ENCODE measurements around the gene SPTBN4. TPM values are rescaled to one million over a fixed set of nuclear protein-coding genes. Genes with fewer than 3 reads are reported as not detected.
"Not testable (repeated sequence)": the region's sequence is repeated elsewhere in the genome, so short reads cannot be mapped to it uniquely, and the experiment has no call there.

Gene SPTBN4
- total RNA-seq, 1 donor from 2014 or later: 0.89 TPM

GRCh38 chr19:40560092-40560507, 93.3 kb downstream of the SPTBN4 start:
- DNase-seq (ENCODE audit: low read depth): no peak

- DNase-seq (ENCODE audit: low read depth): no peak
These were observed 95.1 kb downstream of the SPTBN4 start for GRCh38 chr19:40561947-40562346.

GRCh38 chr19:40564535-40564934, 97.7 kb downstream of the SPTBN4 start:
- DNase-seq (ENCODE audit: low read depth): not testable (repeated sequence)

GRCh38 chr19:40565355-40565754, 98.6 kb downstream of the SPTBN4 start:
- no peak for DNase-seq (ENCODE audit: low read depth)

DNA sequence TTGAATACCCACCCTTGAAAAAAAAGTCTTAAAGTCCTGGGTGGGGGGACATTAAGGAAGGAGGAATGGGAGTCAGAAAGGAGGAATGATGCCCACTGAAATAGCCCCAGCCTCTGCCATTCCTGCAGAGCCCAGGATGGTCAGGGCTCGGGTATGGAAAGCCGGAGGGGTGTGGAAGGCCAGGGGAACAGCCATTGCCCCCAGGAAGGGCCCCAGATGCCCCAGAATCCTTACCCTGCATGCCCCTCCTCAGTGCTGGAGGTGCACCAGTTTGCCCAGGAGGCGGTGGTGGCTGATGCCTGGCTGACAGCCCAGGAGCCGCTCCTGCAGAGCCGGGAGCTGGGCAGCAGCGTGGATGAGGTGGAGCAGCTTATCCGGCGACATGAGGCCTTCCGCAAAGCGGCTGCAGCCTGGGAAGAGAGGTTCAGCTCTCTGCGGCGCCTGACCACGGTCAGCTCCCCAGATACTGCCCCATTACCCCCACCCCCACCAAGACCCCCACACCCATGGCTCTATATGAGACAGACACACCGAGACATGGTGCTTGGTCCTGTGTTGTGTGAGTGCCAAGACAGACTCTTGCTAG, 99.2 kb downstream of the SPTBN4 start:
- no peak for DNase-seq (ENCODE audit: low read depth)

- no peak for DNase-seq (ENCODE audit: low read depth)
These were observed 100.4 kb downstream of the SPTBN4 start for GRCh38 chr19:40567040-40567749.

DNA sequence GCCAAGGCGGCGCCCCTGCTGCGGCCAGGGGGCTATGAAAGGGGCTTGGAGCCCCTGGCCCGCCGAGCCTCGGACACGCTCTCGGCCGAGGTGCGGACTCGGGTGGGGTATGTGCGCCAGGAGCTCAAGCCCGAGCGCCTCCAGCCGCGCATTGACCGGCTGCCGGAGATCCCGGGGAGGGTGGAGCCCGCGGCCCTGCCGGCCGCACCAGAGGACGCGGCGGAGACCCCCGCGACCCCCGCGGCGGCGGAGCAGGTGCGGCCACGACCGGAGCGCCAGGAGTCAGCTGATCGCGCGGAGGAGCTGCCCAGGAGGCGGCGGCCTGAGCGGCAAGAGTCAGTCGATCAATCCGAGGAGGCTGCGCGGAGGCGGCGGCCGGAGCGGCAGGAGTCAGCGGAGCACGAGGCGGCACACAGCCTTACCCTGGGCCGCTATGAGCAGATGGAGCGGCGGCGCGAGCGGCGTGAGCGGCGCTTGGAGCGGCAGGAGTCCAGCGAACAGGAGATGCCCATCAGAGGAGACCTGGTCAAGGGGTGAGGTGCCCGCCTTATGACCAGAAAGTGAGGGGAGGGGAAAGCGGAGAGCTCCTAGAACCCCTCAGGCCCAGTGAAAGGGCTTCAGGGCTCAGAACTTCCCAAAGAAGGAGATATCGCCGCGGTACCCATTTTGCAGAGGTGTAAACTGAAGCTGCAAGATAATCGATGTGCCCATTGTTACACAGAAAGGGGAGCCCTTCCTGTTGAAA, 101.1 kb downstream of the SPTBN4 start:
- DNase-seq (ENCODE audit: low read depth): no peak

DNA sequence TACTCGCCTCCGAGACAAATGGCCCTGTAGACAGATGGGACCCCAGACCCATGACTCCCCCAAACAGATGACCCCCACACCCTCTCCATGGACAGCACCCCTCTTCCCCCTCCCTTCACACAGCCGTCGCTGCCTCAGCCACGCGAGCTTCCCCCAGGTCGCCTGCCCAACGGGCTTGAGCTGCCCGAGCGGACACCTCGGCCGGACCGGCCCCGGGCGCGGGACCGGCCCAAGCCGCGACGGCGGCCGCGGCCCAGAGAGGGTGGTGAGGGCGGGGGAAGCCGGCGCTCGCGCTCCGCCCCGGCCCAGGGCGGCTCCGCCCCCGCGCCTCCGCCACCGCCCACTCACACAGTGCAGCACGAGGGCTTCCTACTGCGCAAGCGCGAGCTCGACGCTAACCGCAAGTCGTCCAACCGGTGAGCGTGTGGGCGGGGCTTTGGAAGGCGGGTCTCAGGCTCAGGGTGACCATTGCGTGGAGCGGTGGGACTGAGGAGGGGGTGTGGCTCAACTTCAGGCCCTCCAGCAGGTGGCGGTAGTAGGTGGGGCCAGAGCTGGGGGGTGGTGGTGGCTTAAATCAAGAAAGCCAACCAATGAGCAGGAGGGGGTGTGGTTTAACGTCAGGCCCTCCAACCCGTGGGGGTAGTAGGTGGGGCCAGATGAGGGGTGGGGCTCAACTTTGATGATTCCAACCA, 103.7 kb downstream of the SPTBN4 start:
- peak; percentile 98 for DNase-seq (ENCODE audit: low read depth)

DNA sequence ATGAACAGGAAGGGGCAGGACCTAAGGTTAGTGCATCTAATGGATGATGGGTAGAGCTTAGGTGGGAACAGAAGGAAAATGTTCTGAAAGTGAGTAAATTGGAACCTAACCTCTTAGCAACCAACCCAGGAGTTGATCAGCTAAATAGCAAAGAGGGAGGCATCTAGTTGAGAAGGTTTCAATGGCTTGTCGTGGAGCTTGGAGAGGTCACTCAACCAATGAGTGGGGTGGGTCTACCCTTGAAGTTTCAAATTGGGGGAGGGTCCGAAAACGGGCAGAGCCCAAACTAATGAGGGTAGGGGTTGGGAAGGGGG, 104.2 kb downstream of the SPTBN4 start:
- no peak for DNase-seq (ENCODE audit: low read depth)

- no peak for DNase-seq (ENCODE audit: low read depth)
These were observed 105.2 kb downstream of the SPTBN4 start for GRCh38 chr19:40571831-40572495.

DNA sequence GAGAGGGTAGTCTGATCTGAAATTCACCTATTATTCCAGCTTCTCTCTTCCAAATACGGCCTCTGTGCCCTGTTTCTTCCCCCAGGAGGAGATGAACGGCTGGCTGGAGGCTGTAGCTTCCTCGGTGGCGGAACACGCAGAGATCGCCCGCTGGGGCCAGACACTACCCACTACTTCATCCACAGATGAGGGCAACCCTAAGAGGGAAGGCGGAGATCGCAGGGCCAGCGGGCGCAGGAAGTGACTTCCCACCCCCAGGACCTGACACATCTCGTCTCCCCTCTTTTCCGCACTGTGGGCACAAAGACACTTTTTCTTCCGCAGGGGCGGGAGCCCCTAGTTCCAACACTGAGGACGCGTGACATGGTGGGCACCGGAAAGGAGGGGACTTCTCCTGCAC, 108.5 kb downstream of the SPTBN4 start:
- DNase-seq (ENCODE audit: low read depth): no peak

DNA sequence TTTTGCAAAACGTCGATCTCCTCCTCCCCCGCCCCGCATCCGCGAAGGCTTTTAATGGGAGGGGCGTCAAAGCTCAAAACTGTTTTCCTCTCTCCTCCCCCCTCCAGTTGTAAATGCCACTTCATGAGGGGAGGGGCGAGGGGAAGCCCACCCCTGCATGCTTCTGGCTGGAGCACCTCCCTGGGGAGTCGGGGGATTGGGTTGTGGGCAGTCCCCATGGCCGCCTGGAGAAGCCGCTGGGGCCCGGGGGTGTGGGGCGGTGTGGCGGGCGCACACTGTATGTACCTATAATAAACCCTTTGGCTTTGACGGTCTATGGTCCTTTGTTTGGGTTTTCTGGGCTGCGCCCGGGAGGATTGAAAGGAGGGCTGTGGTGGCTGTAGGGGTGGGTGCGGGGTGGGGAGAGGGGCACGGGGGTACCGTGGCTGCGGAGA, 109.4 kb downstream of the SPTBN4 start:
- DNase-seq (ENCODE audit: low read depth): no peak

DNA sequence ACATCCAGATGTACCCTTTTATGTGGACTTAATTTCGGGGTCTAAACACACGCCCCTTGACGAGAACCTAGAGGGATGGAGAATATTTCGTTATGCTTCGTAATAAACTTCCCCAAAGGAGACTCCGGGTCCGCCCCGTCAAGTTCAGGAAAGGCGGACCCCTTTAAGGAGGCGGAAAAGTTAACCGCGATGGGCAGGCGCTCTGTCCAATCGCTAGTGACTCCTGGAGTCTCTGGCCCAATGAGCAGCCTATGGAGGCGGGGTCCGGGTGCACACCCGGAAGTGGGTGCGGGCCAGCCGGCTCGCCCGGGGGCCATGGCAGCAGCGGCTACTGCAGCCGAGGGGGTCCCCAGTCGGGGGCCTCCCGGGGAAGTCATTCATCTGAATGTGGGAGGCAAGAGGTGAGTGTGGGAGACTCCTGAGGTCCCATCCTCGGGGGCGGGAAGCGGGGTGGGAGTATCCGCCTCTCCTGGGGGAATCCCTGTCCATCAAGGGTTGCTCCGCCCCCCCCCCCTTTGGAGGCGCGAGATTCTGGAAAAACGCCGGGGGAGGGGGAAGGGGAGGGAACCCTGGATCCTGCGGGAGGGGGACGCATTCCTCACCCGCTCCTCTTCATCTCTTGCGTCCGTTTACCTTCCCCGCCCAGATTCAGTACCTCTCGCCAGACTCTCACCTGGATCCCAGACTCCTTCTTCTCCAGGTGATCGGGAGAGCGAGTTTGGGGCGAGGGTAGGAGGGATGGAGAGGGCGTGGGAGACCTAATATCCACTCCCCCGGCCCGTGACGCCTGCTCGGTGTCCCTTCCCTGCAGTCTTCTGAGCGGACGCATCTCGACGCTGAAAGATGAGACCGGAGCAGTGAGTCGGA, 110.0 kb downstream of the SPTBN4 start, which contains the start of gene SHKBP1:
Gene SHKBP1 (plus strand): TSS at position 289 of the 867 bp plus-strand sequence. CDS start 27 bp downstream, at position 316.
- DNase-seq (ENCODE audit: low read depth): peak; percentile 86

- no peak for DNase-seq (ENCODE audit: low read depth)
These were observed 111.7 kb downstream of the SPTBN4 start for GRCh38 chr19:40578442-40578908.

DNA sequence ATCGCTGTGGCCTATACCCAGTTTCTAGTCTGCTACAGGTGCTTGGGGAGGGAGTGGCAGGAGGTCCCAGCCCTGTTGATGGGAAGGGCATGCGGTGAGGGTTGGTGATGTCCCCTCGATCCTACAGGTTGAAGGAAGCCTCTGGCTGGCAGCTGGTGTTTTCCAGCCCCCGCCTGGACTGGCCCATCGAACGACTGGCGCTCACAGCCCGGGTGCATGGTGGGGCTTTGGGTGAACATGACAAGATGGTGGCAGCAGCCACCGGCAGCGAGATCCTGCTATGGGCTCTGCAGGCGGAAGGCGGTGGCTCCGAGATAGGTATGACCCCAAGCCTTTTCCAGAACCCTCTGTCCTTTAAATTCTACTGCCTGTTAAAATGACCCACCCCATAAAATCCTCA, 113.8 kb downstream of the SPTBN4 start:
- DNase-seq (ENCODE audit: low read depth): no peak

DNA sequence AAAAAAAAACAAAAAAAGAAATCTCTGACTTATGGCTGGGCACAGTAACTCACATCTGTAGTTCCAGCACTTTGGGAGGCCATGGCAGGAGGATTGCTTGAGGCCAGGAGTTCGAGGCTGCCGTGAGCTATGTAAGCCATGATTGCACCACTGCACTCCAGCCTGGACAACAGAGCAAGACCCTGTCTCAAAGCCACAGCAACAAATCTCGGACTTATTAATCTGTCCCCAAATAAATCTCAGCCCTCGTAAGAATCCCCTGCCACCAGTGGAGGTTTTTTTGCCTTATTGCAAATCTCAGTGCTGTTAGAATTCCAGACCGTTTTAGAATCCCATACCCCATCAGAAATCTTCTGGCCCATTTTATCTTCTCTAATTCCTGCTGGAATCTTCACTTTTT, 114.7 kb downstream of the SPTBN4 start:
- no peak for DNase-seq (ENCODE audit: low read depth)

GRCh38 chr19:40582467-40582866, 115.7 kb downstream of the SPTBN4 start:
- DNase-seq (ENCODE audit: low read depth): no peak

DNA sequence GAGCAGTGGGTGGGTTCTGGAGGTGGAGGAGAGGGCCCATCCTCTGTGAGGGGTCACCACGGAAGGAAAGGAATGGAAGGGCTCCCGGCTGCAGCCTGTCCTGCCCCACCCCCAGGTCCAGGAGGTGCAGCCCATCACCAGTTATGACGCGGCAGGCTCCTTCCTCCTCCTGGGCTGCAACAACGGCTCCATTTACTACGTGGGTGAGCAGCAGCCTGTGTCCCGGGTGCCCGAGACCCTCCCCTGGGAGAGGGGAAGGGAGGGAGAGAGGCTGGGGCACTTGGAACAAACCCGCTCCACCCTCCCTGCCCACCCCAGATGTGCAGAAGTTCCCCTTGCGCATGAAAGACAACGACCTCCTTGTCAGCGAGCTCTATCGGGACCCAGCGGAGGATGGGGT, 116.5 kb downstream of the SPTBN4 start:
- no peak for DNase-seq (ENCODE audit: low read depth)

DNA sequence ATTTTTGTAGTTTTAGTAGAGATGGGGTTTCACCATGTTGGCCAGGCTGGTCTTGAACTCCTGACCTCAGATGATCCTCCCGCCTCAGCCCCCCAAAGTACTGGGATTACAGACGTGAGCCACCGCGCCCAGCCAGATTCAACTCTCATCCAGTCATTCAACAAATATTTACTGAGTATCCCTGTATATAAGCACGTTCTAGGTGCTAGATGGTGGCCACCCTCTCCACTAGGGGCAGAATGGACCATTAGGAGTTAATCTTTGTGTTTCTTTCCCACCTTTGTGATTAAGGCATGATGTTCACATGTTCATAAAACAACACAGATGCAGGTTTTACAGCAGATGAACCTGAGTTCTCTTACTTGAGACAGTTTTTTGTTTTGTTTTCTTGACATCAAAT, 117.2 kb downstream of the SPTBN4 start:
- no peak for DNase-seq (ENCODE audit: low read depth)

DNA sequence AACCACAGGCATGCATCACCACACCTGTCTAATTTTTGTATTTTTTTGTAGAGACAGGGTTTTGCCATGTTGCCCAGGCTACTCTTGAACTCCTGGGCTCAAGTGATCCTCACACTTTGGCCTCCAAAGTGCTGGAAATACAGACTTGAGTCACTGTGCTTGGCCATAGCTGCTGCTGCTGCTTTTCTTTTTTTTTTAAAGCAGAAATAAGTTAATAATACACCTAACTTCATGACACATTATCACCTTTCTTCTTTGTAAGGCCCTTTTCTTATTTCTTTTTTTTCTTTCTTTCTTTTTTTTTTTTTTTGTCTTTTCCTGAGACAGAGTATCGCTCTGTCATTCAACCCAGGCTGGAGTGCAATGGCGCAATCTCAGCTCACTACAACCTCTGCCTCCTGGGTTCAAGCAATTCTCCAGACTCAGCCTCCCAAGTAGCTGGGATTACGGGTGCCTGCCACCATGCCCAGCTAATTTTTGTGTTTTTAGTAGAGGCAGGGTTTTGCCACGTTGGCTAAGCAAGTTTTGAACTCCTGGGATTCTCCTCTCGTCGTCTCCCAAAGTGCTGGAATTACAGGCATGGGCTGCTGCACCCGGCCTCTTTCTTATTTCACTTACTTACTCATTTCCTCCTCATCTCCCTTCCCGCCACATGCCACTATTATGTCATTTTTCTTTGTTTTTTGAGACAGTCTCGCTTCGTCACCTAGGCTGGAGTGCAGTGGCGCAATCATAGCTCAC, 118.6 kb downstream of the SPTBN4 start:
- peak; percentile 90 for DNase-seq (ENCODE audit: low read depth)
